NB4 (cell line): ENCODE data around the gene SLC5A2.

Source experiments
- CTCF ChIP-seq: IDR thresholded peaks from one replicate; pipeline ENCODE4 v1.5.1; 2012; ENCODE audit warnings: low read depth, low read length
- MAX ChIP-seq: IDR thresholded peaks from 2 replicates; pipeline ENCODE4 v1.6.1; 2011; ENCODE audit warnings: low read depth, low read length
- POLR2A ChIP-seq: IDR thresholded peaks from 2 replicates; pipeline ENCODE4 v1.6.1; 2011; ENCODE audit warnings: mild to moderate bottlenecking; ENCODE audit not compliant: insufficient read length; ENCODE audit errors: extremely low read depth

- no peak for TF ChIP-seq CTCF
- TF ChIP-seq POLR2A = no peak
- no peak for TF ChIP-seq MAX
These were observed 29.4 kb upstream of the SLC5A2 start for GRCh38 chr16:31453255-31454204.
